ENCODE measurements around the gene STK32C.

Gene STK32C

DNA sequence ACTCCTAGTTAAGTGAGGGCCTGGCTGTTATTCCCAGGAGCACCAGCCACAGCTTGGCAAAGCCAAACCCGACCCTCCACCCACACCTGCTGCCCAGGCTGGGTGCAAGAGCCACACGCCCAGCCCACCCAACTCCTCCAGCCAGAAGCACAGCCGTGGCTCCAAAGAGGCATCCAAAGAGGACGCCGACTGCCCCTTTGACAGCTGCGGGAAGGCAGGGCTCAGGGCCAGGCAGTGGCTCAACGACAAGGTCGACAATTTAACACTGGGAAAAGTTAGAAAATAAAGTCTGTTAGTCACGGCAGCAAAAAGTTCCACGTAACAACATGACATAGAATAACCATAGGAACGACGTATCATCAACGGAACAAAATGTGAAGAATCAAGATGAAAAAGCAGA is 66.7 kb downstream of the STK32C start:
- no peak for TF ChIP-seq SIN3A (IDR thresholded peaks at IDR 0.05; ENCODE audit: borderline replicate concordance, insufficient read depth, low read length)
- no peak for TF ChIP-seq FOXP2 (optimal IDR thresholded peaks at IDR 0.05; ENCODE audit: borderline replicate concordance, extremely low read depth, extremely low read length, insufficient read depth)
- TF ChIP-seq TAF1 (IDR thresholded peaks at IDR 0.05; ENCODE audit: borderline replicate concordance, insufficient read depth, low read length): no peak
- TF ChIP-seq REST (IDR thresholded peaks at IDR 0.05; ENCODE audit: insufficient read depth in 1 of 2, low read depth in 2 of 2, low read length in 2 of 2): no peak
- TF ChIP-seq POLR2AphosphoS5 (IDR thresholded peaks at IDR 0.05; ENCODE audit: low read depth, low read length): no peak

DNA sequence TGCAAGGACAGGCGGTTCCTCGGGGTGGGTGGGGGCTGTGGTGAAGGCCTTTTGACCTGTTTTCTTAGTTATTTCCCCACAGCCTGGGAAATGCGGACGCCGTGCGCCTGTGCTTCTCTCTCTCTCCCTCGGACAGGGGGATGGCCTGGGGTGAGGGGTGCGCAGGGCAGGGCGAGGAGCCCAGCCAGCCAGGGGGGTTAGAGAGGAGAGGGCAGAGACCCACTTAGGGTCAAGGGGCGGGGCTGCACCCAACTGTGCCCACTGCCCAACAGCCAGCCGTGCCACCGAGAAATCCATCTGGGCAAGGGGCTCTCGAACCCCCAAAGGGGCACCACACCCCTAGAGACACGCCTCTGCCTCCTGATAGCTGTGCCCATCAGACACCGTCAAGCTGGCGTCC is 67.2 kb downstream of the STK32C start:
- TF ChIP-seq REST (IDR thresholded peaks at IDR 0.05; ENCODE audit: insufficient read depth in 1 of 2, low read depth in 2 of 2, low read length in 2 of 2): no peak
- no peak for TF ChIP-seq SIN3A (IDR thresholded peaks at IDR 0.05; ENCODE audit: borderline replicate concordance, insufficient read depth, low read length)
- no peak for TF ChIP-seq POLR2AphosphoS5 (IDR thresholded peaks at IDR 0.05; ENCODE audit: low read depth, low read length)
- TF ChIP-seq FOXP2 (optimal IDR thresholded peaks at IDR 0.05; ENCODE audit: borderline replicate concordance, extremely low read depth, extremely low read length, insufficient read depth): no peak
- no peak for TF ChIP-seq TAF1 (IDR thresholded peaks at IDR 0.05; ENCODE audit: borderline replicate concordance, insufficient read depth, low read length)

DNA sequence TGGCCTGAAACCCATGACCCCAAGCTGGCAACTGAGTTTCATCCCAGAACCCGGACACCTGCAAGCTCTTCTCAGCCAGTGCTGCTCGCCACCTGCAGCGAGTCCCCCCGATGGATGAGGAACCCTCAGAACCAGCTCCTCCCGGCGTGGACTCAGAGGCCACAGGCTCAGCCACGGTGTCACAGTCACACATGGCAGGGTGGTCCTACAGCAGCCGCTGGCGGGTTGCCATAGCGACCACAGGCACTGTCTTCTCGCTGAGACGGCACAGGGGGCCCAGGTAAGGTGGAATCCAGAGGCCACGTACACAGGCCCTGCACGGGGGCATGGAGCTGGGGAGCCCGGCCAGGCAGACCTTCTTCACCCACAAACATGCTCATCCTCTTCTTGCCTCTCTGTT is 67.6 kb downstream of the STK32C start:
- TF ChIP-seq TAF1 (IDR thresholded peaks at IDR 0.05; ENCODE audit: borderline replicate concordance, insufficient read depth, low read length) (no peak), SIN3A (IDR thresholded peaks at IDR 0.05; ENCODE audit: borderline replicate concordance, insufficient read depth, low read length) (no peak), POLR2AphosphoS5 (IDR thresholded peaks at IDR 0.05; ENCODE audit: low read depth, low read length) (no peak), REST (IDR thresholded peaks at IDR 0.05; ENCODE audit: insufficient read depth in 1 of 2, low read depth in 2 of 2, low read length in 2 of 2) (no peak), FOXP2 (optimal IDR thresholded peaks at IDR 0.05; ENCODE audit: borderline replicate concordance, extremely low read depth, extremely low read length, insufficient read depth) (no peak)

DNA sequence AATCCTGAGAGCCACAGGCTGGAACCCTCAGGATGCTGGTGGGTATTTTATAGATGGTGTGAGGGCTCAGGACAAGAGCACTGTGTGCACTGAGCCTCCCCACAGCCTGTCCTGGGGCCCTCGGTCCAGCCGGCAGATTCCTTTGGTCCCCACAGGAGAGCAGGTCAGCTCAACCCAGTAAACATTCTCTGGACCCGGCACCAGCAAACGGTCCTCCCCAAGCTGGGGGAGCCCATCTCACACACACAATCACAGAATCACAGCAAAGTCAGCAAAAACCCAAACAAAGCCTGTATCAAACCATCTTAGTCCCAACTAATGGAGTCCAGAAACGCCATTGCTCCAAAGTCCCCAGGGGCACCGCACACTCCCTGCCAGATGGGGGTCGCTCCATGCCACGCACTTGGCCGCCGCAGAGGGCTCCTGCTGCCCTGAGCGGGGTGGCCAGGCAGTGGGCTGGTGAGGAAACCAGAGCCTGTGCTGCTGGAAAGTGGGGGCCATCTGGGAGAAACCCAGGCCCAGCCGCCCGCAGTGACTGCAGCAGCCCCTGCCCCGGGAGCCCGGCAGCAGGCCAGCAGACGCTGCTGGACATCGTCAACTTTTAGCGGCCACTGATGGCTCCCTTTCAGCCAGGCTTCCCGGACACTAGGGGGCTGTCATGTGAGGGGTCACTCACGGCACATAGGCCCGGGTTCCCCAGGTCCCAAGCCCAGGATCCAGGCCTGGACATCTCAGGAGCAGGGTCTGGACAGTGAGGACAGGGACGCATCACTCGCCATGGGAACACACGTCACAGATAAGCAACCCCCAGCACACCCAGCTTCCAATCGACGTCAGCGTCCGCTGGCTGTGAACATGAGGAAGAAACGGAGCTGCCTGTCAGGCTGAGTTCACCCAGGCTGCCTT is 68.4 kb downstream of the STK32C start:
- no peak for TF ChIP-seq POLR2AphosphoS5 (IDR thresholded peaks at IDR 0.05; ENCODE audit: low read depth, low read length)
- no peak for TF ChIP-seq SIN3A (IDR thresholded peaks at IDR 0.05; ENCODE audit: borderline replicate concordance, insufficient read depth, low read length)
- TF ChIP-seq REST (IDR thresholded peaks at IDR 0.05; ENCODE audit: insufficient read depth in 1 of 2, low read depth in 2 of 2, low read length in 2 of 2): no peak
- TF ChIP-seq FOXP2 (optimal IDR thresholded peaks at IDR 0.05; ENCODE audit: borderline replicate concordance, extremely low read depth, extremely low read length, insufficient read depth): no peak

Measured in PFSK-1 (cell line).